ENCODE data around the gene USP49. TPM values are rescaled to one million over a fixed set of nuclear protein-coding genes. Genes with fewer than 3 reads are reported as not detected.

Gene USP49
- total and polyA plus RNA-seq, 8 donors = 0.98 to 2.4 (median 1.5) TPM

- Histone ChIP-seq H3K4me3 (no peak overlapping the region), H3K4me1 (no peaks in the 10 kb centered on the region), H3K9me3 (no peaks in the 10 kb centered on the region), H3K36me3 (no peaks in the 10 kb centered on the region), H3K27ac (no peak overlapping the region), H3K27me3 (no peaks in the 10 kb centered on the region)
- TF ChIP-seq CTCF (IDR thresholded peaks at IDR 0.05) = no peak
- intact Hi-C loops (cut with DNase I) = no loop called here
- WGBS, 2 donors = 50 to 57% methylated on average over 4 of the region's 4 CpGs
- DNase-seq (peak in 1 of 6 donors; percentile 3), FAIRE-seq (no peak), ATAC-seq (no peak)
Measured at GRCh38 chr6:41755895-41756294, 139.3 kb downstream of the USP49 start.

- 92 to 95% methylated on average over 3 of the region's 3 CpGs for WGBS, 2 donors
- no peaks in the 10 kb centered on the region for H3K36me3 ChIP-seq
- no peaks in the 10 kb centered on the region for H3K4me1 ChIP-seq
- no peaks in the 10 kb centered on the region for H3K9me3 ChIP-seq
- intact Hi-C loops (cut with DNase I) = no loop called here
- no peak overlapping the region for H3K27ac ChIP-seq
- no peaks in the 10 kb centered on the region for H3K27me3 ChIP-seq
- TF ChIP-seq CTCF (IDR thresholded peaks at IDR 0.05) = no peak
- no peak for ATAC-seq
- DNase-seq = no peak
- no peak overlapping the region for H3K4me3 ChIP-seq
- no peak for FAIRE-seq
Measured at GRCh38 chr6:41750374-41750773, 144.8 kb downstream of the USP49 start.

- WGBS, 2 donors = 4 to 17% methylated on average over 3 of the region's 3 CpGs
- FAIRE-seq (no peak), DNase-seq (peak in 2 of 6 donors; percentile 9 to 57), ATAC-seq (peak; percentile 26 to 91 (median 51))
- intact Hi-C loops (cut with DNase I) = no loop called here
- H3K4me1 ChIP-seq = no peaks in the 10 kb centered on the region
- TF ChIP-seq CTCF (IDR thresholded peaks at IDR 0.05) = no peak
- H3K27me3 ChIP-seq = no peaks in the 10 kb centered on the region
- H3K9me3 ChIP-seq = no peaks in the 10 kb centered on the region
- no peaks in the 10 kb centered on the region for H3K36me3 ChIP-seq
- no peak overlapping the region for H3K4me3 ChIP-seq
- no peak overlapping the region for H3K27ac ChIP-seq
Measured at GRCh38 chr6:41748542-41748941, 146.6 kb downstream of the USP49 start.

- Histone ChIP-seq H3K4me1 (no peaks in the 10 kb centered on the region), H3K27me3 (no peaks in the 10 kb centered on the region), H3K27ac (no peak overlapping the region), H3K4me3 (no peak overlapping the region), H3K36me3 (no peaks in the 10 kb centered on the region), H3K9me3 (no peaks in the 10 kb centered on the region)
- FAIRE-seq = no peak
- ATAC-seq = peak in 1 of 4 donors; percentile 25
- TF ChIP-seq CTCF (IDR thresholded peaks at IDR 0.05) = no peak
- intact Hi-C loops (cut with DNase I) = no loop called here
- WGBS, 2 donors = 91 to 97% methylated on average over 6 of the region's 6 CpGs
- peak in 1 of 6 donors; percentile 32 for DNase-seq
Measured at GRCh38 chr6:41748102-41748477, 147.1 kb downstream of the USP49 start.

GRCh38 chr6:41747256-41748101, 147.7 kb downstream of the USP49 start, which contains the start of gene PGC:
Gene PGC (minus strand): TSS chr6:41747397. CDS start chr6:41747334, 63 bp downstream.
- peak in 1 of 6 donors; percentile 21 for DNase-seq
- Histone ChIP-seq H3K36me3 (no peaks in the 10 kb centered on the region), H3K27ac (no peak within 1 kb of the TSS), H3K9me3 (no peaks in the 10 kb centered on the region), H3K4me1 (no peaks in the 10 kb centered on the region), H3K4me3 (no peak within 1 kb of the TSS), H3K27me3 (no peaks in the 10 kb centered on the region)
- peak in 2 of 4 donors; percentile 29 to 68 for ATAC-seq
- no peak for TF ChIP-seq CTCF (IDR thresholded peaks at IDR 0.05)
- no peak for FAIRE-seq
- 55 to 68% methylated on average over 15 of the region's 15 CpGs for WGBS, 2 donors
- intact Hi-C loops (cut with DNase I) = no loop called here

Measured in pancreas (tissue), 10 donors.